MM.1S (cell line): ENCODE data around the gene P2RY6.

Experiments
- DNase-seq: peaks from one replicate; pipeline ENCODE4 v3.0.0-alpha.2; 2015
- H2AFZ ChIP-seq: fragments of 300-600 bp; sonication (generic); 2 replicates; pipeline ENCODE4 v1.6.0; 2016; ENCODE audit warnings: antibody characterized with exemption, low read length
- H3F3A ChIP-seq: fragments of 300-600 bp; sonication (generic); 2 replicates; pipeline ENCODE4 v1.6.1; 2016; ENCODE audit warnings: mild to moderate bottlenecking, antibody characterized with exemption, low read length, moderate library complexity, mixed read lengths; ENCODE audit not compliant: insufficient read depth
- H3K27ac ChIP-seq: fragments of 300-600 bp; sonication (generic); 2 replicates; pipeline ENCODE4 v1.5.1; 2016; ENCODE audit warnings: mild to moderate bottlenecking, low read length
- H3K27me3 ChIP-seq: fragments of 300-600 bp; sonication (generic); replicated peaks from 2 replicates; pipeline ENCODE4 v1.6.0; 2016; ENCODE audit warnings: low read length; ENCODE audit not compliant: insufficient read depth
- H3K36me3 ChIP-seq: fragments of 300-600 bp; sonication (generic); replicated peaks from 2 replicates; pipeline ENCODE4 v1.6.1; 2016; ENCODE audit warnings: mild to moderate bottlenecking, low read length, mixed read lengths; ENCODE audit not compliant: insufficient read depth
- H3K4me1 ChIP-seq: fragments of 300-600 bp; sonication (generic); 2 replicates; pipeline ENCODE4 v1.6.1; 2016; ENCODE audit warnings: low read length, mixed read lengths
- H3K4me2 ChIP-seq: fragments of 300-600 bp; sonication (generic); 2 replicates; pipeline ENCODE4 v1.6.0; 2016; ENCODE audit warnings: low read depth, low read length
- H3K4me3 ChIP-seq: fragments of 300-600 bp; sonication (generic); 2 replicates; pipeline ENCODE4 v1.5.1; 2016; ENCODE audit warnings: low read length, mixed read lengths
- H3K79me2 ChIP-seq: fragments of 300-600 bp; sonication (generic); 2 replicates; pipeline ENCODE4 v1.6.1; 2016; ENCODE audit warnings: mixed run types, low read length, mixed read lengths
- H3K9ac ChIP-seq: fragments of 300-600 bp; sonication (generic); 2 replicates; pipeline ENCODE4 v1.6.1; 2016; ENCODE audit warnings: low read length, mixed read lengths
- H3K9me2 ChIP-seq: fragments of 300-600 bp; sonication (generic); replicated peaks from 2 replicates; pipeline ENCODE4 v1.6.1; 2016; ENCODE audit warnings: mild to moderate bottlenecking, low read length, mixed read lengths; ENCODE audit not compliant: insufficient read depth
- H3K9me3 ChIP-seq: fragments of 300-600 bp; sonication (generic); replicated peaks from 2 replicates; pipeline ENCODE4 v1.6.1; 2016; ENCODE audit warnings: mild to moderate bottlenecking, low read length, mixed read lengths; ENCODE audit not compliant: insufficient read depth
- H4K20me1 ChIP-seq: fragments of 300-600 bp; sonication (generic); 2 replicates; pipeline ENCODE4 v1.6.1; 2016; ENCODE audit warnings: mild to moderate bottlenecking, low read length, moderate library complexity, mixed read lengths; ENCODE audit not compliant: insufficient read depth
- EZH2 ChIP-seq: fragments of 300-600 bp; sonication (generic); optimal IDR thresholded peaks from 2 replicates; pipeline ENCODE3; 2017; ENCODE audit warnings: low read depth, mild to moderate bottlenecking, antibody characterized with exemption, low read length, mixed read lengths
- EZH2phosphoT487 ChIP-seq: fragments of 300-600 bp; sonication (generic); IDR thresholded peaks from 2 replicates; pipeline ENCODE4 v1.6.1; 2018; ENCODE audit warnings: antibody characterized with exemption, low read length
- TF ChIP-seq, protein P1 (sequence below): fragments of 300-600 bp; sonication (generic); IDR thresholded peaks from 2 replicates; pipeline ENCODE4 v1.5.1; 2016; ENCODE audit warnings: antibody characterized with exemption, low read length, mixed read lengths

The P2RY6 gene

GRCh38 chr11:73306069-73306841 is 34.1 kb downstream of the P2RY6 start:
- no peak overlapping the region for H3K4me3 ChIP-seq
- no peaks in the 10 kb centered on the region for H3K79me2 ChIP-seq
- no peaks in the 10 kb centered on the region for H3K36me3 ChIP-seq
- no peaks in the 10 kb centered on the region for H3K9me2 ChIP-seq
- no peak for DNase-seq
- no peaks in the 10 kb centered on the region; the same call in 1 of the 2 replicates for H3F3A ChIP-seq
- H3K27me3 ChIP-seq = peaks cover 6% of the 10 kb centered on the region; the same call in 1 of the 2 replicates
- no peak overlapping the region for H3K9ac ChIP-seq
- H2AFZ ChIP-seq = no peak overlapping the region
- H3K4me2 ChIP-seq = no peak overlapping the region
- H4K20me1 ChIP-seq = no peaks in the 10 kb centered on the region
- no peaks in the 10 kb centered on the region for H3K9me3 ChIP-seq
- no peaks in the 10 kb centered on the region for H3K4me1 ChIP-seq
- no peak overlapping the region for H3K27ac ChIP-seq
- TF ChIP-seq EZH2phosphoT487 = no peak
- TF ChIP-seq EZH2 = no peak
- TF ChIP-seq, protein P1, sequence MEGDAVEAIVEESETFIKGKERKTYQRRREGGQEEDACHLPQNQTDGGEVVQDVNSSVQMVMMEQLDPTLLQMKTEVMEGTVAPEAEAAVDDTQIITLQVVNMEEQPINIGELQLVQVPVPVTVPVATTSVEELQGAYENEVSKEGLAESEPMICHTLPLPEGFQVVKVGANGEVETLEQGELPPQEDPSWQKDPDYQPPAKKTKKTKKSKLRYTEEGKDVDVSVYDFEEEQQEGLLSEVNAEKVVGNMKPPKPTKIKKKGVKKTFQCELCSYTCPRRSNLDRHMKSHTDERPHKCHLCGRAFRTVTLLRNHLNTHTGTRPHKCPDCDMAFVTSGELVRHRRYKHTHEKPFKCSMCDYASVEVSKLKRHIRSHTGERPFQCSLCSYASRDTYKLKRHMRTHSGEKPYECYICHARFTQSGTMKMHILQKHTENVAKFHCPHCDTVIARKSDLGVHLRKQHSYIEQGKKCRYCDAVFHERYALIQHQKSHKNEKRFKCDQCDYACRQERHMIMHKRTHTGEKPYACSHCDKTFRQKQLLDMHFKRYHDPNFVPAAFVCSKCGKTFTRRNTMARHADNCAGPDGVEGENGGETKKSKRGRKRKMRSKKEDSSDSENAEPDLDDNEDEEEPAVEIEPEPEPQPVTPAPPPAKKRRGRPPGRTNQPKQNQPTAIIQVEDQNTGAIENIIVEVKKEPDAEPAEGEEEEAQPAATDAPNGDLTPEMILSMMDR = no peak

GRCh38 chr11:73306977-73307322 is 34.8 kb downstream of the P2RY6 start:
- DNase-seq = no peak
- H3F3A ChIP-seq = no peaks in the 10 kb centered on the region; the same call in 1 of the 2 replicates
- no peaks in the 10 kb centered on the region for H3K4me1 ChIP-seq
- H3K9me3 ChIP-seq = no peaks in the 10 kb centered on the region
- peak overlapping the region; percentile 81 for H2AFZ ChIP-seq
- H3K9ac ChIP-seq = peak overlapping the region; percentile 5; the same call in 1 of the 2 replicates
- H3K27me3 ChIP-seq = peaks cover 6% of the 10 kb centered on the region; the same call in 1 of the 2 replicates
- peak overlapping the region; percentile 89 for H3K4me3 ChIP-seq
- H3K9me2 ChIP-seq = no peaks in the 10 kb centered on the region
- peak overlapping the region; percentile 75 for H3K4me2 ChIP-seq
- H3K36me3 ChIP-seq = no peaks in the 10 kb centered on the region
- H3K79me2 ChIP-seq = no peaks in the 10 kb centered on the region
- TF ChIP-seq, protein P1 = no peak
- TF ChIP-seq EZH2phosphoT487 (no peak), EZH2 (no peak)
- no peak overlapping the region for H3K27ac ChIP-seq
- H4K20me1 ChIP-seq = no peaks in the 10 kb centered on the region

DNA sequence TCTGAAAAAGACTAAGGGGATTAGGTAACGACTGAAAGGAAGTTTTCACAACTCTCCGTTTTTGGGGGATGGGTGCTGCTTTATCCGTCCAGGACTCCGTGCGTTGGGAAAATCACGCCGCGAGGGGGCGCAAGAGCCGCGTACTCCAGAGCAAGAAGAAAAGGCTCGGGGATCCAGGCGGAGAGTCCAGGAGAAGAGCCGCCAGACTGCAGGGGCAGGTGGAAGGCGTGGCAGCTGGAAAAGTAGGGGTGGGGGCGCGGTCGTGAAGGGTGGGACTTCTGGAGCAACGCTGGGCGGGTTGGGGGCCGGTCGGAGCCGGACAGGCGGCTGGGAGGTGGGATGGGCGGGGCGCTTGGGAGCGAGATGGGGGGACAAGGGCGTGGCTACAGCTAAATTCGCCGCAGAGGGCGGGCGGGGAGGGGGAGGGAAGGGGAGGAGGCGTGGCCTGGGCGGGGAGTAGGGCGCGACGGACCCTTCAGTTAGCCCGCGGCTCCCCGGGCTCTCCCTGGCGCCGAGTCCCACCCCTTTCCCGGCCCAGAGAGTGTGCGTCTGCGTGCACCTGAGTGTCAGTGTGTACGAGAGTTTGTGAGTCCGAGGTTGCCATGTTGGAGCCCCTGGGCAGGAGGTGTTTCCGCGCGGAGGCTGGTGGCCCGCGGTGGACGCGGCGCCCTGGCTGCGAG is 35.3 kb downstream of the P2RY6 start:
- peaks cover 6% of the 10 kb centered on the region; the same call in 1 of the 2 replicates for H3K27me3 ChIP-seq
- H3K79me2 ChIP-seq = no peaks in the 10 kb centered on the region
- H4K20me1 ChIP-seq = no peaks in the 10 kb centered on the region
- peak overlapping the region; percentile 97 for H2AFZ ChIP-seq
- H3K9me3 ChIP-seq = no peaks in the 10 kb centered on the region
- peak overlapping the region; percentile 95 for H3K4me2 ChIP-seq
- peak overlapping the region; percentile 89 for H3K4me3 ChIP-seq
- peak overlapping the region; percentile 52; the same call in 1 of the 2 replicates for H3K9ac ChIP-seq
- no peaks in the 10 kb centered on the region for H3K36me3 ChIP-seq
- DNase-seq = peak; percentile 90
- no peaks in the 10 kb centered on the region for H3K9me2 ChIP-seq
- H3K27ac ChIP-seq = 0 out of 2 replicates have a peak overlapping the region, but pooled peaks have one; percentile 4
- no peaks in the 10 kb centered on the region for H3K4me1 ChIP-seq
- TF ChIP-seq, protein P1 = peak; percentile 86
- TF ChIP-seq EZH2phosphoT487 = no peak
- no peak for TF ChIP-seq EZH2
- no peaks in the 10 kb centered on the region; the same call in 1 of the 2 replicates for H3F3A ChIP-seq
